Rectal smooth muscle tissue (tissue), 1 donor: ENCODE data around the gene LRIT2.
A peak's percentile ranks its signal among the peaks of the same experiment; 100 is the strongest.

Source experiments
- H3K27ac ChIP-seq: one replicate; pipeline ENCODE4 v1.7.0; 2013; ENCODE audit warnings: low read depth, low read length, inconsistent platforms
- H3K27me3 ChIP-seq: one replicate; pipeline ENCODE4 v1.7.0; 2013; ENCODE audit warnings: low read length; ENCODE audit not compliant: control insufficient read depth, insufficient read depth
- H3K36me3 ChIP-seq: one replicate; pipeline ENCODE4 v1.7.0; 2013; ENCODE audit warnings: low read length; ENCODE audit not compliant: control insufficient read depth, insufficient read depth
- H3K4me1 ChIP-seq: one replicate; pipeline ENCODE4 v1.7.0; 2013; ENCODE audit warnings: low read length; ENCODE audit not compliant: control insufficient read depth, insufficient read depth
- H3K4me3 ChIP-seq: one replicate; pipeline ENCODE4 v1.7.0; 2013; ENCODE audit warnings: low read length
- H3K9ac ChIP-seq: one replicate; pipeline ENCODE4 v1.7.0; 2013; ENCODE audit warnings: low read length

Gene LRIT2

GRCh38 chr10:84198206-84198915 is 27.0 kb downstream of the LRIT2 start:
- Histone ChIP-seq H3K4me3 (no peak overlapping the region), H3K4me1 (peaks cover 5% of the 10 kb centered on the region), H3K9ac (no peak overlapping the region), H3K27me3 (peaks cover 7% of the 10 kb centered on the region), H3K36me3 (no peaks in the 10 kb centered on the region), H3K27ac (no peak overlapping the region)

- Histone ChIP-seq H3K36me3 (no peaks in the 10 kb centered on the region), H3K4me3 (no peak overlapping the region), H3K9ac (no peak overlapping the region), H3K4me1 (peaks cover 5% of the 10 kb centered on the region), H3K27ac (no peak overlapping the region), H3K27me3 (peaks cover 8% of the 10 kb centered on the region)
Observed at GRCh38 chr10:84197643-84198042, 27.7 kb downstream of the LRIT2 start.

- no peak overlapping the region for H3K9ac ChIP-seq
- H3K4me1 ChIP-seq = peaks cover 5% of the 10 kb centered on the region
- H3K36me3 ChIP-seq = no peaks in the 10 kb centered on the region
- H3K27me3 ChIP-seq = peaks cover 8% of the 10 kb centered on the region
- peak overlapping the region; percentile 7 for H3K27ac ChIP-seq
- H3K4me3 ChIP-seq = no peak overlapping the region
Observed at GRCh38 chr10:84196941-84197340, 28.4 kb downstream of the LRIT2 start.

GRCh38 chr10:84196083-84196482 is 29.3 kb downstream of the LRIT2 start:
- Histone ChIP-seq H3K36me3 (no peaks in the 10 kb centered on the region), H3K9ac (no peak overlapping the region), H3K4me3 (peak overlapping the region; percentile 16), H3K27ac (no peak overlapping the region), H3K27me3 (peaks cover 10% of the 10 kb centered on the region), H3K4me1 (peaks cover 5% of the 10 kb centered on the region)

- peaks cover 5% of the 10 kb centered on the region for H3K4me1 ChIP-seq
- peak overlapping the region; percentile 73 for H3K4me3 ChIP-seq
- H3K9ac ChIP-seq = peak overlapping the region; percentile 4
- H3K27me3 ChIP-seq = peaks cover 10% of the 10 kb centered on the region
- no peaks in the 10 kb centered on the region for H3K36me3 ChIP-seq
- no peak overlapping the region for H3K27ac ChIP-seq
Observed at GRCh38 chr10:84195044-84195830, 30.1 kb downstream of the LRIT2 start.

- peaks cover 10% of the 10 kb centered on the region for H3K27me3 ChIP-seq
- no peak within 1 kb of the TSS for H3K27ac ChIP-seq
- peak within 1 kb of the TSS; percentile 73 for H3K4me3 ChIP-seq
- H3K9ac ChIP-seq = peak within 1 kb of the TSS; percentile 4
- peaks cover 5% of the 10 kb centered on the region for H3K4me1 ChIP-seq
- no peaks in the 10 kb centered on the region for H3K36me3 ChIP-seq
Observed at GRCh38 chr10:84194424-84195043, 30.8 kb downstream of the LRIT2 start, which contains the start of gene CDHR1. Gene CDHR1, plus strand, starts transcription at chr10:84194537. Its CDS starts 224 bp downstream, at chr10:84194761.

GRCh38 chr10:84193846-84194423 is 31.4 kb downstream of the LRIT2 start:
- peaks cover 10% of the 10 kb centered on the region for H3K27me3 ChIP-seq
- no peaks in the 10 kb centered on the region for H3K36me3 ChIP-seq
- no peak overlapping the region for H3K9ac ChIP-seq
- peaks cover 5% of the 10 kb centered on the region for H3K4me1 ChIP-seq
- H3K4me3 ChIP-seq = peak overlapping the region; percentile 73
- H3K27ac ChIP-seq = no peak overlapping the region

GRCh38 chr10:84193327-84193726 is 32.0 kb downstream of the LRIT2 start:
- H3K4me3 ChIP-seq = no peak overlapping the region
- no peaks in the 10 kb centered on the region for H3K36me3 ChIP-seq
- H3K4me1 ChIP-seq = peaks cover 5% of the 10 kb centered on the region
- no peak overlapping the region for H3K27ac ChIP-seq
- peaks cover 10% of the 10 kb centered on the region for H3K27me3 ChIP-seq
- no peak overlapping the region for H3K9ac ChIP-seq

- Histone ChIP-seq H3K4me3 (no peak overlapping the region), H3K27me3 (peaks cover 10% of the 10 kb centered on the region), H3K4me1 (no peaks in the 10 kb centered on the region), H3K9ac (no peak overlapping the region), H3K36me3 (no peaks in the 10 kb centered on the region), H3K27ac (no peak overlapping the region)
Observed at GRCh38 chr10:84191106-84191505, 34.2 kb downstream of the LRIT2 start.

- no peaks in the 10 kb centered on the region for H3K36me3 ChIP-seq
- no peak overlapping the region for H3K9ac ChIP-seq
- no peaks in the 10 kb centered on the region for H3K4me1 ChIP-seq
- H3K27me3 ChIP-seq = peaks cover 10% of the 10 kb centered on the region
- H3K27ac ChIP-seq = no peak overlapping the region
- H3K4me3 ChIP-seq = no peak overlapping the region
Observed at GRCh38 chr10:84190621-84191020, 34.7 kb downstream of the LRIT2 start.

- no peak overlapping the region for H3K27ac ChIP-seq
- H3K4me1 ChIP-seq = no peaks in the 10 kb centered on the region
- no peak overlapping the region for H3K4me3 ChIP-seq
- H3K27me3 ChIP-seq = peaks cover 8% of the 10 kb centered on the region
- no peaks in the 10 kb centered on the region for H3K36me3 ChIP-seq
- no peak overlapping the region for H3K9ac ChIP-seq
Observed at GRCh38 chr10:84188815-84189214, 36.5 kb downstream of the LRIT2 start.

- H3K36me3 ChIP-seq = no peaks in the 10 kb centered on the region
- H3K27me3 ChIP-seq = no peaks in the 10 kb centered on the region
- H3K27ac ChIP-seq = no peak overlapping the region
- no peak overlapping the region for H3K4me3 ChIP-seq
- no peak overlapping the region for H3K9ac ChIP-seq
- H3K4me1 ChIP-seq = no peaks in the 10 kb centered on the region
Observed at GRCh38 chr10:84185526-84186175, 39.7 kb downstream of the LRIT2 start.
